Measurements from ENCODE around the gene MOCS1. TPM values are rescaled to one million over a fixed set of nuclear protein-coding genes. Genes with fewer than 3 reads are reported as not detected.
"Not testable (repeated sequence)": the region's sequence is repeated elsewhere in the genome, so short reads cannot be mapped to it uniquely, and the experiment has no call there.

MOCS1 gene
- total and polyA plus RNA-seq, 11 donors = 16.4 to 40.3 (median 25.4) TPM

- no peaks in the 10 kb centered on the region for H3K9me3 ChIP-seq
- peaks cover 0 to 8% (median 0%) of the 10 kb centered on the region in 9 donors for H3K27me3 ChIP-seq
- 66 to 81% (median 71%) methylated on average over 3 of the region's 3 CpGs for WGBS, 4 donors
- H3K4me3 ChIP-seq = no peak overlapping the region
- peaks cover 0 to 1% (median 0%) of the 10 kb centered on the region in 12 donors for H3K4me1 ChIP-seq
- DNase-seq = no peak
- H3K27ac ChIP-seq = no peak overlapping the region
- ATAC-seq = no peak
- intact Hi-C loops (cut with DNase I) = no loop called here
- no peak for TF ChIP-seq POLR2A (IDR thresholded peaks at IDR 0.05)
- no peak for TF ChIP-seq CTCF (IDR thresholded peaks at IDR 0.05)
- H3K36me3 ChIP-seq = no peaks in the 10 kb centered on the region
Measured at GRCh38 chr6:39973661-39974060, 39.4 kb upstream of the MOCS1 start.

- ATAC-seq; DNase-seq; intact Hi-C loops (cut with DNase I); H3K27me3 ChIP-seq; H3K4me1 ChIP-seq; H3K27ac ChIP-seq; H3K4me3 ChIP-seq; H3K9me3 ChIP-seq; H3K36me3 ChIP-seq: not testable (repeated sequence)
- WGBS, 4 donors = 82 to 100% (median 89%) methylated on average over 1 of the region's 1 CpG
Measured at GRCh38 chr6:39972717-39973116, 38.5 kb upstream of the MOCS1 start.

GRCh38 chr6:39971131-39971530 lies 36.9 kb upstream of the MOCS1 start:
- DNase-seq; H3K4me3 ChIP-seq; H3K4me1 ChIP-seq; H3K36me3 ChIP-seq; ATAC-seq; H3K9me3 ChIP-seq; H3K27ac ChIP-seq; H3K27me3 ChIP-seq; intact Hi-C loops (cut with DNase I): not testable (repeated sequence)
- 83 to 88% (median 86%) methylated on average over 5 of the region's 5 CpGs for WGBS, 4 donors

GRCh38 chr6:39965751-39966150 lies 31.5 kb upstream of the MOCS1 start:
- no peak for TF ChIP-seq POLR2A (IDR thresholded peaks at IDR 0.05)
- ATAC-seq = no peak
- intact Hi-C loops (cut with DNase I) = no loop called here

GRCh38 chr6:39964530-39964929 lies 30.3 kb upstream of the MOCS1 start:
- H3K27ac ChIP-seq = no peak overlapping the region
- H3K9me3 ChIP-seq = no peaks in the 10 kb centered on the region
- 69 to 74% (median 71%) methylated on average over 2 of the region's 2 CpGs for WGBS, 4 donors
- ATAC-seq (no peak), DNase-seq (no peak)
- intact Hi-C loops (cut with DNase I) = no loop called here
- TF ChIP-seq CTCF (IDR thresholded peaks at IDR 0.05) (no peak), POLR2A (IDR thresholded peaks at IDR 0.05) (no peak)
- no peaks in the 10 kb centered on the region for H3K36me3 ChIP-seq
- H3K4me3 ChIP-seq = no peak overlapping the region
- H3K27me3 ChIP-seq = peaks cover 0 to 6% (median 0%) of the 10 kb centered on the region in 9 donors
- peaks cover 0 to 10% (median 0%) of the 10 kb centered on the region in 12 donors for H3K4me1 ChIP-seq

More at GRCh38 chr6:39965751-39966150, 31.5 kb upstream of the MOCS1 start:
- Histone ChIP-seq H3K4me1 (peaks cover 0 to 10% (median 0%) of the 10 kb centered on the region in 12 donors), H3K27ac (no peak overlapping the region), H3K36me3 (no peaks in the 10 kb centered on the region), H3K4me3 (no peak overlapping the region), H3K27me3 (peaks cover 0 to 6% (median 0%) of the 10 kb centered on the region in 9 donors), H3K9me3 (no peaks in the 10 kb centered on the region)
- DNase-seq = no peak
- 88 to 92% (median 90%) methylated on average over 2 of the region's 2 CpGs for WGBS, 4 donors

- no peaks in the 10 kb centered on the region for H3K9me3 ChIP-seq
Measured at GRCh38 chr6:39964094-39964493, 29.8 kb upstream of the MOCS1 start.

More at GRCh38 chr6:39964094-39964493, 29.8 kb upstream of the MOCS1 start:
- no peak overlapping the region for H3K4me3 ChIP-seq
- intact Hi-C loops (cut with DNase I) = no loop called here
- TF ChIP-seq CTCF (IDR thresholded peaks at IDR 0.05) (no peak), POLR2A (IDR thresholded peaks at IDR 0.05) (no peak)
- peaks cover 0 to 6% (median 0%) of the 10 kb centered on the region in 9 donors for H3K27me3 ChIP-seq
- DNase-seq = no peak
- no peaks in the 10 kb centered on the region for H3K36me3 ChIP-seq
- no peak for ATAC-seq
- peaks cover 0 to 10% (median 0%) of the 10 kb centered on the region in 12 donors for H3K4me1 ChIP-seq
- no peak overlapping the region for H3K27ac ChIP-seq
- 52 to 66% (median 61%) methylated on average over 6 of the region's 6 CpGs for WGBS, 4 donors
